NCI-H187 (cell line): ENCODE results near the gene ARMH4.

Experiments used
- DNase-seq, 2 experiments: peaks; one replicate each; lab custom pipeline; 2025; lab: John Stamatoyannopoulos, UW

ARMH4 gene

DNA sequence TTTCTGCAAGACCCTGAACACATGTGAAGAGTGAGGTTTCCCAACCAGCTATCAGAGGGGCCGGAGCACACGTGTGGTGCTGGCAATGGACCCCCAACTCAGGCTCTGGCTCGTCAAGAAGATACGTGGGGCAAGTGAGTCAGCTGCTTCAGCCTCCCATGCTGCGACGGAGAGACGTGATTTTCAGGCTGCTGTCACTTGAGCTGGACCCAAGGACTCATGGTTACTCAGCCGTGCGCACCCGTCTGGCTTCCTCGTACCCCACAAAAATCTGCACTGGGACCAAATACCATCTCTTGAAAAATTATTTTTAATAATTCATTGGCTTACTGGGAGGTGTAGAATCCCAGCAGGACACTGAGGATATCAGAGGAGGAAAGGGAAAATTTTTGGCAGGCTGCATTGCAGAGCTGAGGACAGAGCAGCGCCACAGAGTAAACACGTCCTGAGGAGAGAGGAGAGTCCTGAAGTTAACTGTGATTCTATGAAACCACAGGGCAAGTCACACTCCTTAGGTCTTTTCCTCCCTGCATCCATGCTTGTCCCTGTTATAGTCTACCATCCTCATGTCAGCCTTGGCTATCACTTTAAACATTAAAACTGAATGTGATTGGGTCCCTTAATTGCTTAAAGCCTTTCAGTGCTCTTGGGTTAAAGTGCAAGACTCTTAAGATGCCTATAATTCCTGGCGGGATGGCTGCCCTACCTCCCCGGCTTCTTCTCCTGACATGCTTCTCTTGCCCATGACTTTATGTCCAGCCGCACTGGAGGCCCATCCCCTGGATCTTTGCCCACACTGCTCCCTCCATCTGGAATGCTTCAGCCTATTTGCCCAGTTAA is 190.8 kb downstream of the ARMH4 start:
- no peak for DNase-seq

DNA sequence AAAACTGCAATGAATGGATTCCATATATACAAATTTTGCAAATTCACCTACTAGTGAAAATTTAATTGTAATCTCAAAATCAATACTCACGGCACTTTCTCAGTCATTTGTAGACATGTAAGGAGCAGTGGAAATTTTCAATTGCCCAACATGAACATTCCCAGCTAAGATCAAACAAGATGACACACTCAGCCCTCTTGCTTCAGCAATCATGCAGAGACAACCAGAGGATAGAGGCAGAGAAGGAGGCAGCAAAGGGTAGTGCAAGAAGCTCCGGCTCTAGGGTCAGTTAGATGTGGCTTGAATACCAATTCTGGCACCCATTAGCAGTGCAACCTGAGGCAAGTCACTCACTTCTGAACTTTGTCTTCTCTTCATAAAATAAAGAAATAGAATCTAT is 194.6 kb downstream of the ARMH4 start:
- DNase-seq = no peak
